ENCODE measurements around the gene TMEM74B.

GRCh38 chr20:1225263-1225782, 40.5 kb upstream of the TMEM74B start:
- no peak for TF ChIP-seq POLR2A (IDR thresholded peaks at IDR 0.05; ENCODE audit: low read length)
- TF ChIP-seq GATA1 (IDR thresholded peaks at IDR 0.05; ENCODE audit: low read depth, low read length): no peak

Data from erythroblast (primary cell).